ENCODE measurements around the gene ZNF468. TPM values are rescaled to one million over a fixed set of nuclear protein-coding genes. Genes with fewer than 3 reads are reported as not detected.
"Not testable (repeated sequence)": the region's sequence is repeated elsewhere in the genome, so short reads cannot be mapped to it uniquely, and the experiment has no call there.

Gene ZNF468
- total RNA-seq, 2 experiments from 2014 or later, result 11.2 to 12.9 TPM

DNA sequence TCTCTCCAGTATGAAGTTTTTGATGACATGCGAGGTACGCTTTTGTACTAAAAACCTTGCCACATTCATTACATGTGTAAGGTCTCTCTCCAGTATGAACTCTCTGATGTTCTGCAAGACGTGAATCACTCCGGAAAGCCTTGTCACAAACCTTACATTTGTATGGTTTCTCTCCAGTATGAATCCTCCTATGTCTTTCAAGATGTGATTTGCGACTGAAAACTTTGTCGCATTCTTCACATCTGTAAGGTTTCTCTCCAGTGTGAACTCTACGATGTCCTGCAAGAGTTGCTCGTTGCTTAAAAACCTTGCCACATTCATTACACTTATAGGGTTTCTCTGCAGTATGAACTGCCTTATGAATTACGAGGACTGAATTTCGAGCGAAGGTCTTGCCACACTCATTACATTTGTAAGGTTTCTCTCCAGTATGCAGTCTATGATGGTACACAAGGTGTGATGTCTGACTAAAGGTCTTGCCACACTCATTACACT, 23.5 kb upstream of the ZNF468 start:
- H3K4me3 Mint-ChIP-seq, result no peak overlapping the region
- peaks cover 84% of the 10 kb centered on the region for H3K36me3 Mint-ChIP-seq (ENCODE audit: low read depth)
- DNase-seq (no peak), ATAC-seq (no peak)
- ChIA-PET CTCF (no interaction called here), POLR2A (no interaction called here)
- H3K27me3 Mint-ChIP-seq, result no peaks in the 10 kb centered on the region
- H3K4me1 Mint-ChIP-seq (ENCODE audit: low read depth), result no peaks in the 10 kb centered on the region
- peaks cover 52% of the 10 kb centered on the region for H3K9me3 Mint-ChIP-seq
- no peak overlapping the region for H3K27ac Mint-ChIP-seq
- TF ChIP-seq, protein P1, sequence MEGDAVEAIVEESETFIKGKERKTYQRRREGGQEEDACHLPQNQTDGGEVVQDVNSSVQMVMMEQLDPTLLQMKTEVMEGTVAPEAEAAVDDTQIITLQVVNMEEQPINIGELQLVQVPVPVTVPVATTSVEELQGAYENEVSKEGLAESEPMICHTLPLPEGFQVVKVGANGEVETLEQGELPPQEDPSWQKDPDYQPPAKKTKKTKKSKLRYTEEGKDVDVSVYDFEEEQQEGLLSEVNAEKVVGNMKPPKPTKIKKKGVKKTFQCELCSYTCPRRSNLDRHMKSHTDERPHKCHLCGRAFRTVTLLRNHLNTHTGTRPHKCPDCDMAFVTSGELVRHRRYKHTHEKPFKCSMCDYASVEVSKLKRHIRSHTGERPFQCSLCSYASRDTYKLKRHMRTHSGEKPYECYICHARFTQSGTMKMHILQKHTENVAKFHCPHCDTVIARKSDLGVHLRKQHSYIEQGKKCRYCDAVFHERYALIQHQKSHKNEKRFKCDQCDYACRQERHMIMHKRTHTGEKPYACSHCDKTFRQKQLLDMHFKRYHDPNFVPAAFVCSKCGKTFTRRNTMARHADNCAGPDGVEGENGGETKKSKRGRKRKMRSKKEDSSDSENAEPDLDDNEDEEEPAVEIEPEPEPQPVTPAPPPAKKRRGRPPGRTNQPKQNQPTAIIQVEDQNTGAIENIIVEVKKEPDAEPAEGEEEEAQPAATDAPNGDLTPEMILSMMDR (IDR thresholded peaks at IDR 0.05), result no peak
- intact Hi-C loops (cut with micrococcal nuclease), result no loop called here

DNA sequence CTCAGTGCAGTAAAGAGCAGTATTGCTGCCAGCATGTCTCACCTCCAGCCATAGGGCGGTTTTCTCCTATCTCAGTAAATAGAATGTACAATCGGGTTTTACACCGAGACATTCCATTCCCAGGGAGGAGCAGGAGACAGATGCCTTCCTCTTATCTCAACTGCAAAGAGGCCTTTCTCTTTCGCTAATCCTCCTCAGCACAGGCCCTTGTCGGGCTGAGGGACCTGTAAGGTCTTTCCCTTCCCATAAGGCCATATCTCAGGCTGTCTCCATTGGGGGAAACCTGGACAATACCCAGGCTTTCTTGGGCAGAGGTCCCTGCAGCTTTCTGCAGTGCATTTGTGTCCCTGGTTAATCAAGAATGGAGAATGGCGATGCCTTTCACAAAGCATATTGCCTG, 15.6 kb upstream of the ZNF468 start:
- intact Hi-C loops (cut with micrococcal nuclease); H3K27ac Mint-ChIP-seq; H3K4me3 Mint-ChIP-seq; CTCF ChIA-PET; H3K4me1 Mint-ChIP-seq (ENCODE audit: low read depth); ATAC-seq; DNase-seq; POLR2A ChIA-PET; H3K27me3 Mint-ChIP-seq: not testable (repeated sequence)
- Mint-ChIP-seq H3K36me3 (ENCODE audit: low read depth) (peaks cover 25% of the 10 kb centered on the region), H3K9me3 (peaks cover 23% of the 10 kb centered on the region)

- Mint-ChIP-seq H3K27me3 (no peaks in the 10 kb centered on the region), H3K27ac (no peak overlapping the region), H3K36me3 (ENCODE audit: low read depth) (peaks cover 16% of the 10 kb centered on the region), H3K4me3 (no peak overlapping the region), H3K4me1 (ENCODE audit: low read depth) (no peaks in the 10 kb centered on the region), H3K9me3 (peaks cover 16% of the 10 kb centered on the region)
- TF ChIP-seq, protein P1 (IDR thresholded peaks at IDR 0.05), result no peak
- CTCF ChIA-PET, result no interaction called here
- ATAC-seq (no peak), DNase-seq (no peak)
- intact Hi-C loops (cut with micrococcal nuclease), result no loop called here
- POLR2A ChIA-PET, result interaction anchor here (0.6 kb wide), 1 partner anchor 60 kb away, joined by 3 read pairs; no protein-coding TSS in a partner anchor
These were observed 14.0 kb upstream of the ZNF468 start for GRCh38 chr19:52871466-52871865.

GRCh38 chr19:52868031-52868430, 10.6 kb upstream of the ZNF468 start:
- H3K27ac Mint-ChIP-seq; H3K4me1 Mint-ChIP-seq (ENCODE audit: low read depth); POLR2A ChIA-PET; ATAC-seq; CTCF ChIA-PET; DNase-seq; H3K27me3 Mint-ChIP-seq; intact Hi-C loops (cut with micrococcal nuclease); H3K4me3 Mint-ChIP-seq; H3K9me3 Mint-ChIP-seq: not testable (repeated sequence)
- H3K36me3 Mint-ChIP-seq (ENCODE audit: low read depth), result peaks cover 12% of the 10 kb centered on the region

- POLR2A ChIA-PET; CTCF ChIA-PET; H3K9me3 Mint-ChIP-seq; DNase-seq; intact Hi-C loops (cut with micrococcal nuclease); H3K27me3 Mint-ChIP-seq: not testable (repeated sequence)
- peak; percentile 6 for ATAC-seq
- Mint-ChIP-seq H3K4me3 (peak overlapping the region; percentile 81), H3K36me3 (ENCODE audit: low read depth) (peaks cover 35% of the 10 kb centered on the region), H3K4me1 (ENCODE audit: low read depth) (peaks cover 18% of the 10 kb centered on the region), H3K27ac (peak overlapping the region; percentile 91)
These were observed 660 bp downstream of the ZNF468 start for GRCh38 chr19:52856540-52857377.

- H3K4me1 Mint-ChIP-seq (ENCODE audit: low read depth); H3K4me3 Mint-ChIP-seq; H3K27me3 Mint-ChIP-seq; POLR2A ChIA-PET; CTCF ChIA-PET; intact Hi-C loops (cut with micrococcal nuclease); H3K27ac Mint-ChIP-seq; ATAC-seq; DNase-seq: not testable (repeated sequence)
- Mint-ChIP-seq H3K9me3 (peaks cover 39% of the 10 kb centered on the region), H3K36me3 (ENCODE audit: low read depth) (peaks cover 89% of the 10 kb centered on the region)
These were observed 10.1 kb downstream of the ZNF468 start for GRCh38 chr19:52847352-52847751.

DNA sequence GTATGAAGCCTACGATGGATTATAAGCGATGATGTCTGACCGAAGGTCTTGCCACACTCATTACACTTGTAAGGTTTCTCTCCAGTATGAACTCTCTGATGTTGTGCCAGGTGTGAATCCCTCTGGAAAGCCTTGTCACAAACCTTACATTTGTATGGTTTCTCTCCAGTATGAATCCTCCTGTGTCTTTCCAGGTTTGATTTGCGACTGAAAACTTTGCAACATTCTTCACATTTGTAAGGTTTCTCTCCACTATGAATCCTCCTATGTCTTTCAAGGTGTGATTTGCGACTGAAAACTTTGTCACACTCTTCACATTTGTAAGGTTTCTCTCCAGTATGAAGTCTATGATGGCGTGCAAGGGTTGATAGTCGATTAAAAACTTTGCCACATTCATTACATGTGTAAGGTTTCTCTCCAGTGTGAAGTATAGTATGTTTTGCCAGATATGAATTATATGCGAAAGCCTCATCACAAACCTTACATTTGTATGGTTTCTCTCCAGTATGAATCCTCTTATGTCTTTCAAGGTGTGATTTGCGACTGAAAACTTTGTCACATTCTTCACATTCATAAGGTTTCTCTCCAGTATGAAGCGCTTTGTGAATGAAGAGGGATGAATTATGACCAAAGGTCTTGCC, 16.5 kb downstream of the ZNF468 start:
- H3K27ac Mint-ChIP-seq; DNase-seq; H3K4me1 Mint-ChIP-seq (ENCODE audit: low read depth); intact Hi-C loops (cut with micrococcal nuclease); ATAC-seq; POLR2A ChIA-PET; CTCF ChIA-PET; H3K4me3 Mint-ChIP-seq; H3K27me3 Mint-ChIP-seq: not testable (repeated sequence)
- peaks cover 94% of the 10 kb centered on the region for H3K36me3 Mint-ChIP-seq (ENCODE audit: low read depth)
- H3K9me3 Mint-ChIP-seq, result peaks cover 63% of the 10 kb centered on the region

DNA sequence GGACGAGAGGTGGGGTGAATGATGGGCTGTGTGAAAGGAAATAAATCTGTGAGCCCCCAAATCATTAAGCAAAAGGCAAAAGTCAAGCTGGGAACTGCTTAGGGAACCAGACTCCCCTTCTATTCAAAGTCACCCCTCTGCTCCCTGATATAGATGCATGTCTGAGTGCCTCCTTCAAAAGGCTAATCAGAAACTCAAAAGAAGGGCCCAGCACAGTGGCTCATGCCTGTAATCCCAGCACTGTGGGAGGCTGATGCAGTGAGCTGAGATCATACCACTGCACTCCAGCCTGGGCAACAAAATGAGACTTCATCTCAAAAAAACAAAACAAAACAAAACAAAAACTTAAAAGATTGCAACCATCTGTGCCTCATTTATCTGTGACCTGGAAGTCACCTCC, 23.1 kb downstream of the ZNF468 start:
- Mint-ChIP-seq H3K9me3 (peaks cover 37% of the 10 kb centered on the region), H3K36me3 (ENCODE audit: low read depth) (peaks cover 36% of the 10 kb centered on the region), H3K27ac (peak overlapping the region; percentile 34)
- CTCF ChIA-PET; DNase-seq; ATAC-seq; POLR2A ChIA-PET; H3K4me1 Mint-ChIP-seq (ENCODE audit: low read depth); H3K27me3 Mint-ChIP-seq; intact Hi-C loops (cut with micrococcal nuclease); H3K4me3 Mint-ChIP-seq: not testable (repeated sequence)

GRCh38 chr19:52833541-52833940, 23.9 kb downstream of the ZNF468 start:
- H3K36me3 Mint-ChIP-seq (ENCODE audit: low read depth), result peaks cover 30% of the 10 kb centered on the region
- CTCF ChIA-PET; H3K4me3 Mint-ChIP-seq; H3K4me1 Mint-ChIP-seq (ENCODE audit: low read depth); H3K27me3 Mint-ChIP-seq; POLR2A ChIA-PET; intact Hi-C loops (cut with micrococcal nuclease): not testable (repeated sequence)
- DNase-seq (peak; percentile 6), ATAC-seq (peak; percentile 55)
- peaks cover 35% of the 10 kb centered on the region for H3K9me3 Mint-ChIP-seq
- H3K27ac Mint-ChIP-seq, result peak overlapping the region; percentile 50

- DNase-seq; H3K27ac Mint-ChIP-seq; ATAC-seq; POLR2A ChIA-PET; CTCF ChIA-PET; H3K36me3 Mint-ChIP-seq (ENCODE audit: low read depth); intact Hi-C loops (cut with micrococcal nuclease); H3K4me3 Mint-ChIP-seq; H3K4me1 Mint-ChIP-seq (ENCODE audit: low read depth); H3K27me3 Mint-ChIP-seq: not testable (repeated sequence)
- peaks cover 13% of the 10 kb centered on the region for H3K9me3 Mint-ChIP-seq
These were observed 27.6 kb downstream of the ZNF468 start for GRCh38 chr19:52829866-52830265.

Measured in activated CD8-positive, alpha-beta T cell treated with anti-CD3 and anti-CD28 coated beads for 36 hours (primary cell).